Cardiac muscle cell (in vitro differentiated cells and primary cell): ENCODE measurements around the gene BFSP2. TPM values are rescaled to one million over a fixed set of nuclear protein-coding genes. Genes with fewer than 3 reads are reported as not detected.
"Not testable (repeated sequence)": the region's sequence is repeated elsewhere in the genome, so short reads cannot be mapped to it uniquely, and the experiment has no call there.

ENCODE experiments used
- DNase-seq, 2 donors: peaks; one replicate each; pipeline versions ENCODE4 v3.0.0 to v3.0.0-alpha.2; 2010 to 2017; ENCODE audit warnings: low read depth in 1 of 2, low spot score in 1 of 2
- H3K27ac ChIP-seq: fragments of 200-600 bp; sonication (generic); 2 replicates; pipeline ENCODE4 v1.5.1; 2016
- H3K27me3 ChIP-seq: fragments of 200-600 bp; sonication (generic); 2 replicates; pipeline ENCODE4 v1.6.0; 2016; ENCODE audit warnings: control low read depth
- H3K36me3 ChIP-seq: fragments of 200-600 bp; sonication (generic); 2 replicates; pipeline ENCODE4 v1.5.1; 2016; ENCODE audit warnings: control low read depth
- H3K4me1 ChIP-seq: fragments of 200-600 bp; sonication (generic); 2 replicates; pipeline ENCODE4 v1.8.1; 2017; ENCODE audit warnings: low read depth, mild to moderate bottlenecking, mixed run types
- H3K4me3 ChIP-seq: fragments of 200-600 bp; sonication (generic); 2 replicates; pipeline ENCODE4 v1.5.1; 2016; ENCODE audit warnings: mild to moderate bottlenecking
- H3K9me3 ChIP-seq: fragments of 200-600 bp; sonication (generic); 2 replicates; pipeline ENCODE4 v1.5.1; 2017; ENCODE audit warnings: low read depth, mild to moderate bottlenecking, control low read depth
- CTCF ChIP-seq: IDR thresholded peaks from 2 replicates; pipeline ENCODE4 v1.5.1; 2012; ENCODE audit warnings: low read depth, mild to moderate bottlenecking, low read length
- polyA plus RNA-seq: library from polyadenylated mRNA; unstranded; fragments of >200 nt; fragmentation: Nextera tagmentation; extraction: Ambion mirVana; gene quantifications from 2 replicates; pipeline ENCODE4 v1.2.1, GENCODE V29; 2016
- total RNA-seq: library from RNA; depleted of rRNA; stranded (reverse); fragments of >200 nt; gene quantifications from 2 replicates; pipeline ENCODE4 v1.2.3, GENCODE V29; 2016

Gene BFSP2
- total and polyA plus RNA-seq, 2 experiments from 2014 or later, result not detected

GRCh38 chr3:133477487-133477886, 77.6 kb downstream of the BFSP2 start:
- DNase-seq, result no peak
- Histone ChIP-seq H3K4me1 (no peaks in the 10 kb centered on the region), H3K27ac (no peak overlapping the region), H3K4me3 (no peak overlapping the region), H3K9me3 (no peaks in the 10 kb centered on the region), H3K27me3 (peaks cover under 1% of the 10 kb centered on the region), H3K36me3 (no peaks in the 10 kb centered on the region)
- no peak for TF ChIP-seq CTCF

- no peak overlapping the region for H3K4me3 ChIP-seq
- DNase-seq, result no peak
- H3K9me3 ChIP-seq, result no peaks in the 10 kb centered on the region
- H3K4me1 ChIP-seq, result no peaks in the 10 kb centered on the region
- TF ChIP-seq CTCF, result no peak
- H3K27ac ChIP-seq, result no peak overlapping the region
- H3K36me3 ChIP-seq, result no peaks in the 10 kb centered on the region
- H3K27me3 ChIP-seq, result no peaks in the 10 kb centered on the region
Observed at GRCh38 chr3:133478624-133479023, 78.8 kb downstream of the BFSP2 start.

GRCh38 chr3:133479401-133479800, 79.5 kb downstream of the BFSP2 start:
- H3K27me3 ChIP-seq, result no peaks in the 10 kb centered on the region
- no peak overlapping the region for H3K4me3 ChIP-seq
- DNase-seq, result no peak
- no peaks in the 10 kb centered on the region for H3K4me1 ChIP-seq
- no peaks in the 10 kb centered on the region for H3K36me3 ChIP-seq
- no peaks in the 10 kb centered on the region for H3K9me3 ChIP-seq
- no peak for TF ChIP-seq CTCF
- no peak overlapping the region for H3K27ac ChIP-seq

- TF ChIP-seq CTCF, result no peak
- no peak overlapping the region for H3K27ac ChIP-seq
- H3K27me3 ChIP-seq, result no peaks in the 10 kb centered on the region
- no peaks in the 10 kb centered on the region for H3K9me3 ChIP-seq
- no peaks in the 10 kb centered on the region for H3K4me1 ChIP-seq
- no peaks in the 10 kb centered on the region for H3K36me3 ChIP-seq
- no peak for DNase-seq
- no peak overlapping the region for H3K4me3 ChIP-seq
Observed at GRCh38 chr3:133479895-133480669, 80.2 kb downstream of the BFSP2 start.

GRCh38 chr3:133482474-133482873, 82.6 kb downstream of the BFSP2 start:
- not testable (repeated sequence) for H3K27me3 ChIP-seq, H3K9me3 ChIP-seq, H3K36me3 ChIP-seq, DNase-seq, H3K4me3 ChIP-seq, H3K4me1 ChIP-seq, H3K27ac ChIP-seq

GRCh38 chr3:133486658-133487057, 86.8 kb downstream of the BFSP2 start:
- Histone ChIP-seq H3K27ac (no peak overlapping the region), H3K36me3 (no peaks in the 10 kb centered on the region), H3K9me3 (no peaks in the 10 kb centered on the region), H3K4me1 (peaks cover 6% of the 10 kb centered on the region), H3K4me3 (no peak overlapping the region), H3K27me3 (no peaks in the 10 kb centered on the region)
- no peak for TF ChIP-seq CTCF
- DNase-seq, result no peak
